Measurements from ENCODE around the gene SCARB1. TPM values are rescaled to one million over a fixed set of nuclear protein-coding genes. Genes with fewer than 3 reads are reported as not detected.

The SCARB1 gene
- total and polyA plus RNA-seq, 2 donors (not counting 3 experiments of a cell fraction or from before 2014, with no cell fraction given) = 125 to 141 TPM

GRCh38 chr12:124824195-124824594 is 39.5 kb downstream of the SCARB1 start:
- POLR2A ChIA-PET = no interaction called here
- no peaks in the 10 kb centered on the region for H3K27me3 ChIP-seq (ENCODE audit: control insufficient read depth in 2 of 2, insufficient read depth in 2 of 2, low read length in 2 of 2)
- no peaks in the 10 kb centered on the region for H4K20me1 ChIP-seq (replicated peaks; ENCODE audit: control insufficient read depth, extremely low read depth, insufficient read depth, low read length)
- no peaks in the 10 kb centered on the region for H3K4me1 ChIP-seq (ENCODE audit: control insufficient read depth, extremely low read depth, insufficient read depth, low read length)
- no peaks in the 10 kb centered on the region for H3K9me1 ChIP-seq (replicated peaks; ENCODE audit: control insufficient read depth, extremely low read depth, insufficient read depth, low read length)
- FAIRE-seq (no peak), DNase-seq (ENCODE audit: low read depth, low spot score) (no peak)
- no TSS peak for BruUV-seq (replicated peaks)
- no peak overlapping the region for H3K4me3 ChIP-seq (replicated peaks in 1 of 3; ENCODE audit: insufficient read depth in 1 of 3, low read depth in 1 of 3, low read length in 3 of 3)
- H2AFZ ChIP-seq (ENCODE audit: low read depth, low read length) = no peak overlapping the region
- no peaks in the 10 kb centered on the region for H3K9me3 ChIP-seq (replicated peaks; ENCODE audit: control insufficient read depth, insufficient read depth, low read length)
- no peaks in the 10 kb centered on the region for H3K36me3 ChIP-seq (ENCODE audit: control insufficient read depth in 2 of 2, extremely low read depth in 1 of 2, insufficient read depth in 2 of 2, low read length in 2 of 2)
- H3K4me2 ChIP-seq (ENCODE audit: insufficient read depth, low read length) = no peak overlapping the region
- H3K27ac ChIP-seq (ENCODE audit: insufficient read depth, low read depth, low read length) = no peak overlapping the region
- H3K79me2 ChIP-seq (ENCODE audit: control insufficient read depth, insufficient read depth, low read length) = peaks cover 15% of the 10 kb centered on the region
- no peak overlapping the region for H3K9ac ChIP-seq (replicated peaks; ENCODE audit: extremely low read depth, insufficient read depth, low read length)
- dilution Hi-C loops (cut with MboI; ENCODE audit: extremely low pct_ligation_motif_present, low sequenced_read_pairs) (no loop called here), intact Hi-C loops (cut with micrococcal nuclease) (no loop called here)
- TF ChIP-seq POLR2AphosphoS5 (IDR thresholded peaks at IDR 0.05; ENCODE audit: insufficient read depth, low read depth, low read length) = no peak
- TF ChIP-seq EZH2 (IDR thresholded peaks at IDR 0.05; ENCODE audit: borderline replicate concordance, low read depth, low read length, severe bottlenecking) = no peak
- TF ChIP-seq MYC (IDR thresholded peaks at IDR 0.05; ENCODE audit: low read depth, low read length) = no peak
- no peak for TF ChIP-seq JUN (IDR thresholded peaks at IDR 0.05; ENCODE audit: borderline replicate concordance, insufficient read depth, insufficient read length, low read depth)
- TF ChIP-seq GATA2 (IDR thresholded peaks at IDR 0.05; ENCODE audit: insufficient read depth, insufficient read length, low read depth, low read length) = no peak
- TF ChIP-seq POLR2A (IDR thresholded peaks at IDR 0.05; ENCODE audit: low read depth, low read length) = no peak
- no peak for TF ChIP-seq CTCF (IDR thresholded peaks at IDR 0.05; ENCODE audit: extremely low read depth in 1 of 2, insufficient read depth in 1 of 2, low read depth in 1 of 2, low read length in 2 of 2)
- no peak for TF ChIP-seq MAX (IDR thresholded peaks at IDR 0.05; ENCODE audit: insufficient read depth, insufficient read length)
- TF ChIP-seq FOS (IDR thresholded peaks at IDR 0.05; ENCODE audit: borderline replicate concordance, insufficient read depth, low read length) = no peak
- CTCF ChIA-PET = no interaction called here
